ENCODE measurements around the gene MAP3K5.

The MAP3K5 gene

GRCh38 chr6:136779682-136780081 is 12.6 kb downstream of the MAP3K5 start:
- H3K4me3 ChIP-seq (ENCODE audit: low read depth, low read length): no peak overlapping the region
- TF ChIP-seq, protein P1, sequence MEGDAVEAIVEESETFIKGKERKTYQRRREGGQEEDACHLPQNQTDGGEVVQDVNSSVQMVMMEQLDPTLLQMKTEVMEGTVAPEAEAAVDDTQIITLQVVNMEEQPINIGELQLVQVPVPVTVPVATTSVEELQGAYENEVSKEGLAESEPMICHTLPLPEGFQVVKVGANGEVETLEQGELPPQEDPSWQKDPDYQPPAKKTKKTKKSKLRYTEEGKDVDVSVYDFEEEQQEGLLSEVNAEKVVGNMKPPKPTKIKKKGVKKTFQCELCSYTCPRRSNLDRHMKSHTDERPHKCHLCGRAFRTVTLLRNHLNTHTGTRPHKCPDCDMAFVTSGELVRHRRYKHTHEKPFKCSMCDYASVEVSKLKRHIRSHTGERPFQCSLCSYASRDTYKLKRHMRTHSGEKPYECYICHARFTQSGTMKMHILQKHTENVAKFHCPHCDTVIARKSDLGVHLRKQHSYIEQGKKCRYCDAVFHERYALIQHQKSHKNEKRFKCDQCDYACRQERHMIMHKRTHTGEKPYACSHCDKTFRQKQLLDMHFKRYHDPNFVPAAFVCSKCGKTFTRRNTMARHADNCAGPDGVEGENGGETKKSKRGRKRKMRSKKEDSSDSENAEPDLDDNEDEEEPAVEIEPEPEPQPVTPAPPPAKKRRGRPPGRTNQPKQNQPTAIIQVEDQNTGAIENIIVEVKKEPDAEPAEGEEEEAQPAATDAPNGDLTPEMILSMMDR (IDR thresholded peaks at IDR 0.05; ENCODE audit: borderline replicate concordance, insufficient read depth, low read depth, low read length): no peak

- TF ChIP-seq, protein P1 (IDR thresholded peaks at IDR 0.05; ENCODE audit: borderline replicate concordance, insufficient read depth, low read depth, low read length): no peak
- no peak overlapping the region for H3K4me3 ChIP-seq (ENCODE audit: low read depth, low read length)
Observed at GRCh38 chr6:136777651-136778050, 14.6 kb downstream of the MAP3K5 start.

- H3K4me3 ChIP-seq (ENCODE audit: low read depth, low read length): no peak overlapping the region
- TF ChIP-seq, protein P1 (IDR thresholded peaks at IDR 0.05; ENCODE audit: borderline replicate concordance, insufficient read depth, low read depth, low read length): no peak
Observed at GRCh38 chr6:136775548-136775947, 16.7 kb downstream of the MAP3K5 start.

GRCh38 chr6:136775081-136775480 is 17.2 kb downstream of the MAP3K5 start:
- H3K4me3 ChIP-seq (ENCODE audit: low read depth, low read length): no peak overlapping the region
- TF ChIP-seq, protein P1 (IDR thresholded peaks at IDR 0.05; ENCODE audit: borderline replicate concordance, insufficient read depth, low read depth, low read length): no peak

DNA sequence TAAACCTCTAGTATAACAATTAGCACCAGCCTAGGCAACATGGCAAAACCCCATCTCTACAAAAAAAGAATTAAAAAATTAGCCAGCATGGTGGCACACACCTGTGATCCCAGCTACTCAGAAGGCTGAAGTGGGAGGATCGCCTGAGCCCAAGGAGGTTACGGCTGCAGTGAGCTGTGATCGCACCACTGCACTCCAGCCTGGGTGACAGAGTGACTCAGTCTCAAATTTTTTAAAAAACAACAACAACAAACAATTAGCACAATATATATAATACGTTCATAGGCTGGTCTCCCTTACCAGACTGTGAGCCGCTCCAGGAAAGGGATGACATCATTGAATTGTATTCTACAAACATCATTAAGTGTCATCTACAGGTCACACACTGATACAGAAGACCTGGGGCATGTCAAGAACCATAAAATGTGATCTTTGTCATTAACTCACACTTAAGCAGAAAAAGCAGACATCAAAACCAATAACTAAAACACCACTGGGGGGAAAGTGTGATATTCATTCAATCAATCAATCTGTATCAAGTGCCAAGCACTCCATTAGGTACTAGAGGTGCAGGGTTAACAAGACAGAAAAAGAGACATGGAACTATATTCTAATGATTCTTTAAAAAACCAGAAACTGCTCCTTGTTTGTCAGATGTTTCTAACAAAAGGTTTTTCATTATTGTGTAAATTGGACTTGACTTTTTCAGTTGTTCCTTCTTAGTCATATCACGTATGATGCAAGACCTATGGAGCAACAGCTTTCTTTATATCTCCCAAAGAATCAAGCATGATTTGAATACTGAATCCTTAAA is 17.8 kb downstream of the MAP3K5 start:
- TF ChIP-seq, protein P1 (IDR thresholded peaks at IDR 0.05; ENCODE audit: borderline replicate concordance, insufficient read depth, low read depth, low read length): no peak
- no peak overlapping the region for H3K4me3 ChIP-seq (ENCODE audit: low read depth, low read length)

- TF ChIP-seq, protein P1 (IDR thresholded peaks at IDR 0.05; ENCODE audit: borderline replicate concordance, insufficient read depth, low read depth, low read length): no peak
- H3K4me3 ChIP-seq (ENCODE audit: low read depth, low read length): no peak overlapping the region
Observed at GRCh38 chr6:136773473-136773796, 18.8 kb downstream of the MAP3K5 start.

Data from GM12875 (cell line).